Measurements from ENCODE around the gene ACOT9. TPM values are rescaled to one million over a fixed set of nuclear protein-coding genes. Genes with fewer than 3 reads are reported as not detected.

ACOT9 gene
- total and polyA plus RNA-seq, 12 donors: 44.8 to 79.7 (median 67.9) TPM

DNA sequence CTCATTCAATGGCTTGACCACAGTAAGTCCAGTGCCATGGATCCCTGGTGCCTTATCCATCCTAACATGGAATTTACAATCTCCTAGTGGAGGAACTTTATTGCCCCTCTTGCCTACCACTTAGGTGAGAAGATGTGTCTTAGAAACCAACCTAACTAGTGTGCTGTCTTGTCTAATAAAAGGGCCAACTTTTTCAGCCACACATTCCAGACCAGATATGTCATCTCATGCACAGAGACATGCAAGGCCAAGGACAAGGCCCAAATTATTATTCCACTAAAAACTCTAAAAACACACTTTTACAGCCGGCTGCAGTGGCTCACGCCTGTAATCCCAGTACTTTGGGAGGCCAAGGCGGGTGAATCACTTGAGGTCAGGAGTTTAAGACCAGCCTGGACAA lies 86.4 kb downstream of the ACOT9 start:
- ATAC-seq (no peak), DNase-seq (no peak)
- Histone ChIP-seq H3K4me1 (no peaks in the 10 kb centered on the region), H3K36me3 (no peaks in the 10 kb centered on the region), H3K27me3 (peaks cover 0 to 20% (median 0%) of the 10 kb centered on the region in 7 donors), H3K9me3 (no peaks in the 10 kb centered on the region), H3K27ac (no peak overlapping the region), H3K4me3 (no peak overlapping the region)
- TF ChIP-seq, protein P1, sequence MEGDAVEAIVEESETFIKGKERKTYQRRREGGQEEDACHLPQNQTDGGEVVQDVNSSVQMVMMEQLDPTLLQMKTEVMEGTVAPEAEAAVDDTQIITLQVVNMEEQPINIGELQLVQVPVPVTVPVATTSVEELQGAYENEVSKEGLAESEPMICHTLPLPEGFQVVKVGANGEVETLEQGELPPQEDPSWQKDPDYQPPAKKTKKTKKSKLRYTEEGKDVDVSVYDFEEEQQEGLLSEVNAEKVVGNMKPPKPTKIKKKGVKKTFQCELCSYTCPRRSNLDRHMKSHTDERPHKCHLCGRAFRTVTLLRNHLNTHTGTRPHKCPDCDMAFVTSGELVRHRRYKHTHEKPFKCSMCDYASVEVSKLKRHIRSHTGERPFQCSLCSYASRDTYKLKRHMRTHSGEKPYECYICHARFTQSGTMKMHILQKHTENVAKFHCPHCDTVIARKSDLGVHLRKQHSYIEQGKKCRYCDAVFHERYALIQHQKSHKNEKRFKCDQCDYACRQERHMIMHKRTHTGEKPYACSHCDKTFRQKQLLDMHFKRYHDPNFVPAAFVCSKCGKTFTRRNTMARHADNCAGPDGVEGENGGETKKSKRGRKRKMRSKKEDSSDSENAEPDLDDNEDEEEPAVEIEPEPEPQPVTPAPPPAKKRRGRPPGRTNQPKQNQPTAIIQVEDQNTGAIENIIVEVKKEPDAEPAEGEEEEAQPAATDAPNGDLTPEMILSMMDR (IDR thresholded peaks at IDR 0.05): no peak
- WGBS, 2 donors: 66 to 86% methylated on average over 3 of the region's 3 CpGs
- intact Hi-C loops (cut with DNase I): no loop called here

DNA sequence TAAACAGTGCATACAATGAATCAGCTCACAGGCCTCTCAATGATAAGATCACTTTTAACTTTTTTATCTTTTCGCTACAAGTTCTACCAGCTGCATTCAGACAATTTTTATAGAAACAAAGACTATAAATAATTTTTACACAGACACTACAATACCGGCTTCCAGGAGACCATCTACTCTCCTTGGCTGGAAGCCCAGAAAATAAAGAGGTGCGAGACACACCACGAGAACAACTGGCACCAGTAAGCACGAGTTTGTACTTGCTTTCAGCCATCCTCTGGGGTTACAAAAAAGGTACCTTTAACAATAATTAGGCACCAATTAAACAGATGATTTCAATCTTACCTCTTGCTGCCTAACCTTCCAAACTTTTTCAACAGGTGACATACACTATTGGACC lies 87.0 kb downstream of the ACOT9 start:
- no peaks in the 10 kb centered on the region for H3K9me3 ChIP-seq

More for the DNA sequence above, 87.0 kb downstream of the ACOT9 start:
- DNase-seq: no peak
- no peaks in the 10 kb centered on the region for H3K4me1 ChIP-seq
- H3K36me3 ChIP-seq: no peaks in the 10 kb centered on the region
- intact Hi-C loops (cut with DNase I): no loop called here
- H3K27me3 ChIP-seq: peaks cover 0 to 21% (median 0%) of the 10 kb centered on the region in 7 donors
- TF ChIP-seq, protein P1 (IDR thresholded peaks at IDR 0.05): no peak
- no peak overlapping the region for H3K27ac ChIP-seq
- 18 to 37% methylated on average over 5 of the region's 5 CpGs for WGBS, 2 donors
- no peak overlapping the region for H3K4me3 ChIP-seq
- ATAC-seq: no peak

Other genes with a start within 250 kb of the ACOT9 start
- gene PRDX4, start 75.8 kb downstream of the ACOT9 start, total RNA-seq: 10 to 100 TPM; 27.3 to 81.8 (median 38.8) TPM
- gene PRDX4, start 75.8 kb downstream of the ACOT9 start, polyA plus RNA-seq: 100 to 1,000 TPM in 1 of 2 donors, 10 to 100 TPM in 1; 15.3 to 134 TPM
- 100 to 1,000 TPM in 5 of 10 donors, 10 to 100 TPM in 5; 73.5 to 273 (median 102) TPM for gene SAT1, start 39.9 kb upstream of the ACOT9 start, total RNA-seq
- gene SAT1, start 39.9 kb upstream of the ACOT9 start, polyA plus RNA-seq: 100 to 1,000 TPM; 508 to 884 TPM
- 100 to 1,000 TPM in 7 of 10 donors, 10 to 100 TPM in 3; 73.5 to 132 (median 103) TPM for gene APOO, start 164.7 kb upstream of the ACOT9 start, total RNA-seq
- 10 to 100 TPM; 60.9 to 64.9 TPM for gene APOO, start 164.7 kb upstream of the ACOT9 start, polyA plus RNA-seq
- 1 to 10 TPM in 1 of 10 donors, under 1 TPM in 7, not detected in 2; 0.13 to 1.1 (median 0.33) TPM for gene CXorf58, start 164.7 kb upstream of the ACOT9 start, total RNA-seq
- gene CXorf58, start 164.7 kb upstream of the ACOT9 start, polyA plus RNA-seq: under 1 TPM; 0.09 to 0.29 TPM